ENCODE data around the gene UBL4A.
A peak's percentile ranks its signal among the peaks of the same experiment; 100 is the strongest.

The UBL4A gene

DNA sequence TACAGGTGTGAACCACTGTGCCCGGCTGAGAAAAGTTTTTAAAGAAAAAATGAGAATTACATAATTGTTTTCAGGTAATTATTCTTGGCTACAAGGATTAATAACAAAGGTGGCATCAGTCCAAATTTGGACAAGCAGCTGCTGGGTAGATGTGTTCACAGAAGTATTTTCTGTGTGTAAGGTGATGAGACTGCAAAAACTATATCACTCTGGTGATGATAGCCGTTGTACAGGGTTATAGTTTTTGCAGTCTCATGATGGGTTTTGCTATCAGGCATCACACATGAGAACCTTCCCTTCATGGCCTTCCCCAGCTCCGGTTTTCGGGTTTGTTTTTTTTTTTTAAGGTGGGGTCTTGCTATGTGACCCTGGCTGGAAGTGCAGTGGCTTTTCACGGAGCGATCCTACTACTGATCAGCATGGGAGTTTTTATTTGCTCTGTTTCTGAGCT lies 9.1 kb upstream of the UBL4A start:
- DNase-seq (ENCODE audit: insufficient read length, low spot score) (no peak), FAIRE-seq (no peak)
- TF ChIP-seq SPI1 (IDR thresholded peaks at IDR 0.05; ENCODE audit: low read depth, low read length) (no peak), POLR2AphosphoS5 (IDR thresholded peaks at IDR 0.05; ENCODE audit: low read depth, low read length) (no peak), PAX5 (IDR thresholded peaks at IDR 0.05; ENCODE audit: insufficient read depth, low read length, severe bottlenecking) (no peak), POU2F2 (IDR thresholded peaks at IDR 0.05; ENCODE audit: low read depth, low read length) (no peak), TAF1 (IDR thresholded peaks at IDR 0.05; ENCODE audit: low read depth, low read length) (no peak), POLR2A (IDR thresholded peaks at IDR 0.05; ENCODE audit: low read depth, low read length) (no peak)

DNA sequence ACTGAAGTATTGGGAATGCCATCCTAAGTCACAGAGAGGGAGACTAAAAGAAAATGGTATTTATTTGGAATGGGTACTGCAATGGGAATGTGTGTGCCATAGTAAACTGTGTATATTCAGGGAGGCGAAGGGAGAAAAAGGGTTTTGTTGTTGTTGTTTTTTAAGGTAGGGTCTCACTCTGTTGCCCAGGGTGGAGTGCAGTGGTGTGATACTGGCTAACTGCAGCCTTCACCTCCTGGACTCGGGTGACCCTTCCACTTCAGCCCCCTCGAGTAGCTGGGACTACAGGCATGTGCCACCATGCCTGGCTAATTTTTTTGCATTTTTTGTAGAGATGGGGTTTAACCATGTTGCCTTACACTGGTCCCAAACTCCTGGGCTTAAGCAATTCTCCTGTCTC lies 8.3 kb upstream of the UBL4A start:
- TF ChIP-seq POU2F2 (IDR thresholded peaks at IDR 0.05; ENCODE audit: low read depth, low read length) (no peak), POLR2A (IDR thresholded peaks at IDR 0.05; ENCODE audit: low read depth, low read length) (no peak), POLR2AphosphoS5 (IDR thresholded peaks at IDR 0.05; ENCODE audit: low read depth, low read length) (no peak), PAX5 (IDR thresholded peaks at IDR 0.05; ENCODE audit: insufficient read depth, low read length, severe bottlenecking) (no peak), TAF1 (IDR thresholded peaks at IDR 0.05; ENCODE audit: low read depth, low read length) (no peak), SPI1 (IDR thresholded peaks at IDR 0.05; ENCODE audit: low read depth, low read length) (no peak)
- no peak for FAIRE-seq
- no peak for DNase-seq (ENCODE audit: insufficient read length, low spot score)

DNA sequence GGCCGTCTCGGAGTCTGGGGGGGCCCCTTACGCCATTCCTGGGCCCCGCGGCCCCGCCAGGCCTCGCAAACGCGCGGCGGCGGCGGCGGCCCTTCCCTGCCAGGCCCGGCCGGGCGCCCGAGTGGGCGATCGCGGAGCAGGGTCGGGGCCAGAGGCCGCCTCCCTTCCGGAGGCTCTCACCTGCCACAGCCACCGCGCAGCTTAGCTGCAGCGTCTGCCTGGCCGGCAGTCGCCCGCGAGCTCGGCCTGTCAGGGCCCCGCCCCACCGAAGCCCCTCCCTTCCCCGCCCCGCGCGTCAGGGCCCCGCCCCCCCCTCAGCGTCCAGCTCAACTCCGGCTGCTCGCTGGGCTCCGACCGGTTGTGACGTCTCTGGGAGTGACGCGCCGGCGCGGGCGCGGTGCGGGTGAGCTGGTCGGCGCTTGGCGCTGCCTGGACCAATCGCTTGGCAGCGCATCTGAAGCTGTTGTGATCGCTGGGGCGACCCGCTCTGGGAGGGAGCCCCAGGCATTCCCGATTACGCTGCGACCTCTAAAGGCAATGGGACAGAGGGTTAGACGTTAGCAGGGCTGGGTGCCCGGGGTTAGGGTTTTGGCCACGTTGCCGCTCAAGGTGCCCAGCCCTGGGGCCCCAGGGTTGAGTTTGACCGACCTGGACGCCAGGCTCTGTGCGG lies 4.1 kb upstream of the UBL4A start, which contains the start of gene SLC10A3:
Gene SLC10A3 (minus strand): TSS at position 216 of the 670 bp plus-strand sequence. CDS start 1,689 bp downstream, outside the sequence.
- FAIRE-seq, result peak; percentile 100
- DNase-seq (ENCODE audit: insufficient read length, low spot score), result peak; percentile 85
- peak; percentile 82 for TF ChIP-seq TAF1 (IDR thresholded peaks at IDR 0.05; ENCODE audit: low read depth, low read length)
- TF ChIP-seq POU2F2 (IDR thresholded peaks at IDR 0.05; ENCODE audit: low read depth, low read length), result no peak
- TF ChIP-seq PAX5 (IDR thresholded peaks at IDR 0.05; ENCODE audit: insufficient read depth, low read length, severe bottlenecking), result no peak
- TF ChIP-seq POLR2A (IDR thresholded peaks at IDR 0.05; ENCODE audit: low read depth, low read length), result peak; percentile 85
- peak; percentile 83 for TF ChIP-seq POLR2AphosphoS5 (IDR thresholded peaks at IDR 0.05; ENCODE audit: low read depth, low read length)
- TF ChIP-seq SPI1 (IDR thresholded peaks at IDR 0.05; ENCODE audit: low read depth, low read length), result no peak

DNA sequence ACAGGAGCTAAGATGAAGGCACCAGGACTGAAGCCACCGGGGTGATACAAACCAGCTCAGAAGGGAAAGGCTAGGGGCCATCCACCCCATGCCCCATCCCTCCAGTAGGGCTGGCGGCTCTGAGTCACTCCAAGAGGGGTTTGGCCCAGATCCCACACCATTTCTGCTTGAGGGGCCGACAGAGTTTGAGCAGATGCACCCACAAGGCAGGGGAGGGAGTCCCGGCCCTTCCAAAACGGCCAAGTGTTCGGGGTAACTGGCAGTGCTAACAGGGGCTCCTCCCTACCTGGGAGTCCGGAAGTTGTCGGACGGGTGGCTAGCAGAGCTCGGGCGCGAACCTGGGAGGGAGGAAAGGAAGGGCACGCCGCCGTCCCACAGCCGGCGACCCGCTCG lies 3.6 kb upstream of the UBL4A start:
- no peak for DNase-seq (ENCODE audit: insufficient read length, low spot score)

DNA sequence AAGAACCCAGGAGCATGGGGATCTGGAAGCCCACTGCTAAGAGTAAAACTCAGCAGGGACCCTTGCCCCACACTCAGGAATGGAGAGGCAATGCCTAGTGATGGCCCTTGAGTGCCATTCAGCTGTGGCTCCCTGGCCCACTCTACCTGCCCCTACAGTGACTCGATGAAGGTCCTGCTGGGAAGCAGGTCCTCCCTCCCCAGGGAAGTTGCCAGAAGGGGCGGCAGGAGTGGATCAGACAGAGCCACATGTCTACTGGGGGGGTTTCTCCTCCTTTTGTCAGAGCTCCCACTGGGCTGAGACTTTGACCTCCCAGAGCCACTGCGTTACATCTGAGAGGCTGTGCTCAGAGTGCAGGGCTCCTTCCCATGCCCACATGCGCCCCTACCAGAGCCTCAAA lies 2.8 kb upstream of the UBL4A start:
- TF ChIP-seq POLR2A (IDR thresholded peaks at IDR 0.05; ENCODE audit: low read depth, low read length) (no peak), TAF1 (IDR thresholded peaks at IDR 0.05; ENCODE audit: low read depth, low read length) (no peak), PAX5 (IDR thresholded peaks at IDR 0.05; ENCODE audit: insufficient read depth, low read length, severe bottlenecking) (no peak), POLR2AphosphoS5 (IDR thresholded peaks at IDR 0.05; ENCODE audit: low read depth, low read length) (no peak), POU2F2 (IDR thresholded peaks at IDR 0.05; ENCODE audit: low read depth, low read length) (no peak), SPI1 (IDR thresholded peaks at IDR 0.05; ENCODE audit: low read depth, low read length) (no peak)
- FAIRE-seq, result no peak

More for the DNA sequence above, 3.6 kb upstream of the UBL4A start:
- no peak for FAIRE-seq
- TF ChIP-seq POLR2AphosphoS5 (IDR thresholded peaks at IDR 0.05; ENCODE audit: low read depth, low read length) (no peak), TAF1 (IDR thresholded peaks at IDR 0.05; ENCODE audit: low read depth, low read length) (no peak), POU2F2 (IDR thresholded peaks at IDR 0.05; ENCODE audit: low read depth, low read length) (no peak), SPI1 (IDR thresholded peaks at IDR 0.05; ENCODE audit: low read depth, low read length) (no peak), POLR2A (IDR thresholded peaks at IDR 0.05; ENCODE audit: low read depth, low read length) (no peak), PAX5 (IDR thresholded peaks at IDR 0.05; ENCODE audit: insufficient read depth, low read length, severe bottlenecking) (no peak)

DNA sequence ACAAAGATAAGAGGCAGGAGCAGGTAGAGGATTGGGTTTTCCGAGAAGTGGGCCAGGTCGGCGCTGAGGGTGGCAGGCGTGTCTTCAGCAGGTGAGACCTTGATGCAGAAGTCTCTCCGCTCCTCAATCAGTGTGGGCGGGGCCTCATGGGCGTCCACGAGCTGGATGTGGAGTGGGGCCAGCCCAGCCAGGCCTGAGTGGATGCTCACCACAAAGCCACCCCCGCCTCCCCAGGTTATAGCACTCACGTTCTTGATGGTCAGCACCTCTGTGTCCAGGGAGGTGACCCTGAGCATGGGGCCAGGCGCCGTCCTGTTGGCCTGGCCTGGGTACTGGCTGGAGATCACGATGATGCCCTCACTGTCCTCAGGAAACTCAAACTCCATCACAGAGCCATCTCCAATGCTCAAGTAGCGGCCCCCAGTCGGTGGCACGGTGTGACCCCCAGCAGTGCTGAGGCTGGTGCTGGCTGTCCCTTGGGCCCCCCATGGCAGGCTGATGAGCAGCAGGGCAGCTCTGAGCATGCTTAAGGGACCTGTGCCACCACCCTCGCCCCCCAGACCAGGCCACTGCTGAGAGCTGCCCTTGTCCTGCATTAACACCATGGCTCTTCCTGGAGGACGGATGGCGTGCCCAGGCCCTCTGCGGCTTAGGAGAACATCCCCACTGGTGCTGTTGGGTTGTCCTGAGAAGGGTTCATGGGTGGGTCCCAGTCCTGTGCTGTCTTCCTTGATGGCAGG lies 2.1 kb upstream of the UBL4A start:
- TF ChIP-seq POLR2A (IDR thresholded peaks at IDR 0.05; ENCODE audit: low read depth, low read length) (no peak), PAX5 (IDR thresholded peaks at IDR 0.05; ENCODE audit: insufficient read depth, low read length, severe bottlenecking) (no peak), POLR2AphosphoS5 (IDR thresholded peaks at IDR 0.05; ENCODE audit: low read depth, low read length) (no peak), SPI1 (IDR thresholded peaks at IDR 0.05; ENCODE audit: low read depth, low read length) (no peak), POU2F2 (IDR thresholded peaks at IDR 0.05; ENCODE audit: low read depth, low read length) (no peak), TAF1 (IDR thresholded peaks at IDR 0.05; ENCODE audit: low read depth, low read length) (no peak)
- FAIRE-seq (peak; percentile 52), DNase-seq (ENCODE audit: insufficient read length, low spot score) (no peak)

More for the DNA sequence above, 2.8 kb upstream of the UBL4A start:
- no peak for DNase-seq (ENCODE audit: insufficient read length, low spot score)

DNA sequence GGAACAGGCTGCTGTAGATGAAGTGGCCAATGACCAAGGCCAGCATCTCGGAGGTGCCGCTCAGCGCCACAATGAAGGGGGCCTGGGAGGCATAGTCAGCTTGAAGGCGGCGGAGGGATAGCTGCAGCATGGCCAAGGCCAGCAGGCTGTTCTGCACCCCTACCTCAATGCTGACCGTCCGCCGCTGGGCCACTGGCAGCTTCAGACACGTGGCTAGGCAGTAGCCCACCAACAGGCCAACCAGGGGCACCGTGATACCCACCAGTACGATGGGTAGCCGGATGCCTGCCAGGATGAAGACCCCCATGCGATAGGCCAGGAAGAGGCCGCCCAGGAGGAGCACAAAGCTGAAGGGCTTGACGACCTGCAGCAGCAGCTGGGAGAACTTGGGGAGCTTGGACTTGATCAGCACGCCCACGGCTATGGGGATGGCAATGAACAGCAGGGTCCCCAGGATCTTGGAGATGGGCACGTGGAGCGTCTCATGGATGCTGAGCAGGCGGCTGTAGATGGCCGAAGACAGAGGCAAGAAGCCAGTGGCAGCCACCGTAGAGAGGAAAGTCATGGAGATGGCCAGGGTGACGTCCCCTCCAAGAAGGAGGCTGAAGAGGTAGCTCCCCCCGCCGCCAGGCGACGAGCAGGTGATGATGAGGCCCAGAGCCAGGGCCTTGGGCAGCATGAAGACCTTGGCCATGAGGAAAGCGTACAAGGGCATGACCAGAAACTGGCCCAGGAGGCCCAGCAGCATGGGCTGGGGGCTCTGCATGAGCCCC lies 1.3 kb upstream of the UBL4A start:
- FAIRE-seq, result no peak
- DNase-seq (ENCODE audit: insufficient read length, low spot score), result no peak

DNA sequence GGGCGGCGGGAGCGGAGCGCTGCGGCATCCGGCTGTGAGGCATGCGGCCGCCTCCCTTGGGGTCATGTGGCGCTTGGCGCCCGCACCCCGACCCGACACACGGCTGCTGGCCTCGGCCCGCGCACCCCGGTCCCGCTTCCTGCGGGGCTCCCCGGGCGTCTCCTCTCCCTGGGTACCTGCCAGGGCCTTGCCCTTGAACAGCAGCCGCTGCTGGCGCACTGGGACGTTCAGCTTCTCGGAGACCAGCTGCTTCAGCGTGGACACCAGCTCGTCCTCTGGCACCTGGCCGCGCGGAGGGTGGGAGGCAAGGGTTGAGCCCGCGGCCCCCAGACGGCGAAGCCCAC lies 391 bp downstream of the UBL4A start:
- no peak for FAIRE-seq
- TF ChIP-seq POLR2AphosphoS5 (IDR thresholded peaks at IDR 0.05; ENCODE audit: low read depth, low read length), result no peak
- TF ChIP-seq PAX5 (IDR thresholded peaks at IDR 0.05; ENCODE audit: insufficient read depth, low read length, severe bottlenecking), result no peak
- no peak for TF ChIP-seq SPI1 (IDR thresholded peaks at IDR 0.05; ENCODE audit: low read depth, low read length)
- no peak for TF ChIP-seq TAF1 (IDR thresholded peaks at IDR 0.05; ENCODE audit: low read depth, low read length)
- TF ChIP-seq POLR2A (IDR thresholded peaks at IDR 0.05; ENCODE audit: low read depth, low read length), result no peak
- no peak for TF ChIP-seq POU2F2 (IDR thresholded peaks at IDR 0.05; ENCODE audit: low read depth, low read length)
- DNase-seq (ENCODE audit: insufficient read length, low spot score), result no peak

More for the DNA sequence above, 1.3 kb upstream of the UBL4A start:
- TF ChIP-seq PAX5 (IDR thresholded peaks at IDR 0.05; ENCODE audit: insufficient read depth, low read length, severe bottlenecking) (no peak), POLR2AphosphoS5 (IDR thresholded peaks at IDR 0.05; ENCODE audit: low read depth, low read length) (no peak), TAF1 (IDR thresholded peaks at IDR 0.05; ENCODE audit: low read depth, low read length) (no peak), POU2F2 (IDR thresholded peaks at IDR 0.05; ENCODE audit: low read depth, low read length) (no peak), POLR2A (IDR thresholded peaks at IDR 0.05; ENCODE audit: low read depth, low read length) (no peak), SPI1 (IDR thresholded peaks at IDR 0.05; ENCODE audit: low read depth, low read length) (no peak)
